HepG2 (cell line): ENCODE measurements around the gene FXYD1. TPM values are rescaled to one million over a fixed set of nuclear protein-coding genes. Genes with fewer than 3 reads are reported as not detected.

Experiments used
- ATAC-seq: fragments of 200-7000 bp; cut with Tn5 transposase; 3 replicates; pipeline ENCODE4 v1.9.1; 2020; ENCODE audit warnings: mild to moderate bottlenecking, moderate library complexity
- BruUV-seq: library from RNA; stranded (reverse); fragments of 400-500 nt; replicated peaks from 2 replicates; lab custom pipeline; 2021; lab: Mats Ljungman, UMichigan
- CTCF ChIA-PET: fragments of 300-600 bp; formaldehyde crosslinking; extraction: SDS; loops from one replicate; lab custom pipeline; 2021; ENCODE audit warnings: low total read pairs, inconsistent platforms, low intra/inter-chr PET ratio; lab: Yijun Ruan, JAX
- POLR2A ChIA-PET: fragments of 350-600 bp; sonication (Branson Sonifier 250); formaldehyde crosslinking; loops from one replicate; lab custom pipeline; 2020; ENCODE audit warnings: antibody characterized with exemption, inconsistent platforms; lab: Yijun Ruan, JAX
- DNase-seq: peaks from one replicate; pipeline ENCODE4 v3.0.0-alpha.2; 2015; ENCODE audit warnings: low spot score
- FAIRE-seq: peaks from 3 replicates; lab custom pipeline; 2011; peaks lifted over from hg19 to GRCh38; lab: Jason Lieb, UNC
- H2AFZ ChIP-seq: one replicate; pipeline ENCODE4 v1.6.1; 2011; ENCODE audit warnings: low read length, inconsistent platforms
- H3K27ac ChIP-seq: fragments of 300-600 bp; 3 replicates; pipeline ENCODE4 v1.8.0; 2011; ENCODE audit warnings: mixed run types, mild to moderate bottlenecking, mixed read lengths, low read length, inconsistent platforms; ENCODE audit not compliant: insufficient read depth; ENCODE audit errors: extremely low read length
- H3K27me3 ChIP-seq, 2 experiments: fragments of 200-600 bp in 1 of 2; 2 replicates in 1 of 2; 3 replicates in 1 of 2; pipeline versions ENCODE4 v1.6.0 to v1.8.0; 2011; ENCODE audit warnings: low read length in 2 of 2, mild to moderate bottlenecking in 2 of 2, moderate library complexity in 2 of 2, inconsistent platforms in 1 of 2; ENCODE audit not compliant: insufficient read depth in 2 of 2, control insufficient read depth in 1 of 2
- H3K36me3 ChIP-seq, 2 experiments: fragments of 200-600 bp in 1 of 2; replicated peaks in 1 of 2; 2 replicates in 1 of 2; 3 replicates in 1 of 2; pipeline versions ENCODE4 v1.5.1 to v1.8.0; 2011; ENCODE audit warnings: low read length in 2 of 2, inconsistent platforms in 1 of 2; ENCODE audit not compliant: insufficient read depth in 2 of 2, control insufficient read depth in 1 of 2
- H3K4me1 ChIP-seq: 2 replicates; pipeline ENCODE4 v1.5.1; 2012; ENCODE audit warnings: low read length, inconsistent platforms; ENCODE audit not compliant: insufficient read depth
- H3K4me2 ChIP-seq: 2 replicates; pipeline ENCODE4 v1.6.0; 2011; ENCODE audit warnings: low read depth, low read length, inconsistent platforms
- H3K4me3 ChIP-seq, 3 experiments: fragments of 200-600 bp in 1 of 3; sonication (generic), shearing (Covaris generic) in 1 of 3; replicated peaks in 1 of 3; 2 replicates each; pipeline ENCODE4 v1.5.1; 2011 to 2016; ENCODE audit warnings: low read length in 3 of 3, inconsistent platforms in 2 of 3, low read depth in 2 of 3, mild to moderate bottlenecking in 2 of 3, control low read depth in 1 of 3, mixed read lengths in 1 of 3; ENCODE audit not compliant: insufficient read depth in 1 of 3
- H3K79me2 ChIP-seq: one replicate; pipeline ENCODE4 v1.6.1; 2011; ENCODE audit warnings: low read length, inconsistent platforms; ENCODE audit not compliant: insufficient read depth
- H3K9ac ChIP-seq: 2 replicates; pipeline ENCODE4 v1.6.0; 2011; ENCODE audit warnings: mild to moderate bottlenecking, low read depth, low read length, inconsistent platforms; ENCODE audit not compliant: insufficient read depth
- H3K9me3 ChIP-seq: 2 replicates; pipeline ENCODE4 v1.5.1; 2012; ENCODE audit warnings: mild to moderate bottlenecking, low read length
- H4K20me1 ChIP-seq: 2 replicates; pipeline ENCODE4 v1.6.0; 2011; ENCODE audit warnings: inconsistent platforms, mild to moderate bottlenecking, low read length, moderate library complexity; ENCODE audit not compliant: insufficient read depth
- CEBPB ChIP-seq: IDR thresholded peaks from 2 replicates; pipeline ENCODE4 v1.6.1; 2011; ENCODE audit warnings: low read depth, low read length, improper control_type of control experiment, borderline replicate concordance
- PRPF4 ChIP-seq: fragments of 200-400 bp; formaldehyde crosslinking; IDR thresholded peaks from 2 replicates; pipeline ENCODE4 v1.6.1; 2016; ENCODE audit warnings: low read length, low read depth; ENCODE audit not compliant: poor library complexity, severe bottlenecking
- ZNF326 ChIP-seq: sonication (generic); formaldehyde crosslinking; IDR thresholded peaks from 2 replicates; pipeline ENCODE4 v1.4.0; 2020; ENCODE audit warnings: missing genetic modification reagents, borderline replicate concordance
- ZNF512B ChIP-seq: sonication (generic); formaldehyde crosslinking; IDR thresholded peaks from 2 replicates; pipeline ENCODE4 v1.5.1; 2020; ENCODE audit warnings: missing genetic modification reagents, mild to moderate bottlenecking, borderline replicate concordance
- ZNF687 ChIP-seq: sonication (generic); formaldehyde crosslinking; IDR thresholded peaks from 2 replicates; pipeline ENCODE4 v1.5.1; 2020; ENCODE audit warnings: mild to moderate bottlenecking, missing genetic modification reagents, moderate library complexity
- WGBS: methylation state at CpG from one replicate; pipeline ENCODE4 v1.1.6; 2017; ENCODE audit warnings: low lambda C conversion rate; 5-methylcytosine and 5-hydroxymethylcytosine counted together
- in situ Hi-C: cut with HindIII; loops from 2 replicates; pipeline ENCODE4 v1.10.0; 2017; ENCODE audit warnings: low pct_unique_long_range_greater_than_20kb; ENCODE audit not compliant: extremely low pct_ligation_motif_present
- intact Hi-C: fragments of 100-400 bp; cut with micrococcal nuclease; formaldehyde crosslinking; loops from one replicate; pipeline ENCODE4 v1.10.0; 2022; ENCODE audit not compliant: unreplicated experiment
- polyA plus RNA-seq, 8 experiments: library from polyadenylated mRNA; depleted of rRNA in 3 of 8; stranded (reverse) in 7 of 8; unstranded in 1 of 8; fragments of >200 nt; fragmentation: Illumina TruSeq in 4 of 8; extraction: Trizol in 4 of 8; gene quantifications; 2 replicates each; pipeline versions ENCODE4 v1.2.1 to v1.2.3, GENCODE V29; 2011 to 2016; ENCODE audit warnings: low read depth in 4 of 8, missing spikeins in 1 of 8, mixed read lengths in 1 of 8; ENCODE audit not compliant: insufficient read depth in 1 of 8
- total RNA-seq, 5 experiments: library from RNA; depleted of rRNA; stranded (reverse); fragments of >200 nt; fragmentation: Illumina TruSeq; extraction: Trizol; gene quantifications; 2 replicates each; pipeline ENCODE4 v1.2.3, GENCODE V29; 2016; ENCODE audit warnings: low read depth in 1 of 5

FXYD1 gene
- total and polyA plus RNA-seq, 2 of the 13 experiments (the other 11 are each of a cell fraction or from before 2014, with no cell fraction given), result 31.2 TPM; not detected in 1

- no peak for TF ChIP-seq ZNF512B (CRISPR knock-in tag)
- TF ChIP-seq ZNF326 (CRISPR knock-in tag), result no peak
Observed at GRCh38 chr19:35120898-35121297, 17.7 kb upstream of the FXYD1 start (continued).

- H3K9me3 ChIP-seq, result no peaks in the 10 kb centered on the region
- DNase-seq (no peak), ATAC-seq (no peak), FAIRE-seq (no peak)
- in situ Hi-C loops (no loop called here), intact Hi-C loops (no loop called here)
- no peak overlapping the region for H3K4me2 ChIP-seq
- CTCF ChIA-PET, result no interaction called here
- no peaks in the 10 kb centered on the region for H3K36me3 ChIP-seq
- H2AFZ ChIP-seq, result no peak overlapping the region
- WGBS, result 87% methylated on average over 14 of the region's 19 CpGs
- BruUV-seq, result no TSS peak
- TF ChIP-seq CEBPB (peak; percentile 51; the same call in 1 of the 2 replicates), ZNF687 (CRISPR knock-in tag) (peak; percentile 42; the same call in 1 of the 2 replicates), PRPF4 (no peak)
- peaks cover 88% of the 10 kb centered on the region for H3K4me1 ChIP-seq
- no peaks in the 10 kb centered on the region for H3K27me3 ChIP-seq
- no peak overlapping the region for H3K4me3 ChIP-seq
- no peaks in the 10 kb centered on the region for H3K79me2 ChIP-seq
- no peak overlapping the region for H3K27ac ChIP-seq
- H3K9ac ChIP-seq, result no peak overlapping the region
- no peaks in the 10 kb centered on the region for H4K20me1 ChIP-seq
- POLR2A ChIA-PET, result no interaction called here
Observed at GRCh38 chr19:35122687-35123551, 15.7 kb upstream of the FXYD1 start.
